ENCODE data around the gene ARL13B. TPM values are rescaled to one million over a fixed set of nuclear protein-coding genes. Genes with fewer than 3 reads are reported as not detected.

Gene ARL13B
- total and polyA plus RNA-seq, 10 of the 15 experiments (the other 5 are each of a cell fraction or from before 2014, with no cell fraction given), result 3.0 to 10.4 (median 7.9) TPM

DNA sequence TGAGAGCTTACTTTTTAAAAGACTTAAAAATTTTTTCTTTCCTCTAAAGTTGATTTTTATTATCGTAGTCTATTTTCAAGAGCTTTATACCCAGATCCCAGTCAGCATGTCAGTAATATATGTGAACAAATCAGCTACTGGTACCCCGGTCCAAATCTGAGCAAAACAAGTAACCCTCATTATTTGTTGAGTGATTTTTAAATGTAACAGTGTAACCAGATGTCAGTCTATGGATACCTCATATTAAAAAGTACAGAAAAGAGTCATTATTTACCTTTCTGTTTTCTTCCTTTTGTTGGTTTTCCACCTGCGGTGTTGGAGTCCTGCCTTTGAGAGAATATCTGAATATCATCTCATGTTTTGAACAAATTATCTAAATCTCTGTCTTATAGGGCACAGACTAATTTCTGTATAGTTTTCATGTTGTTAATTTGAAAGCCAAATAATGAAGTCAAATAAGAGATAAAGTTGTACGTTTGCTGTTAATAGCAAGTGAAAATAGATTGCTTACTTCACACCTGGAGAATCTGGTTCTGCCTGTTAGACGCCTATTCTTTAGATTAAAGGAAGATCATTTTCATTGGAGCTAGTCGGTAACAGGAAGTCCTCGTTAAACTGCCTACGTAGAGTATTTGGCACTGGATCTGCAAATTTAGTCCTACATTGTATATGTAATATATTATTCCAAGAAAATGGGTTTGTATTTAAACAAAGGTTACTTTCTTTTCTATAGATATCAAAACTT lies 48.3 kb downstream of the ARL13B start, which contains the start of gene STX19:
Gene STX19, minus strand, starts transcription at position 505 of the 745 bp plus-strand sequence. CDS start 13,328 bp downstream, outside the sequence.
- H3K27ac ChIP-seq (ENCODE audit: control insufficient read depth, insufficient read depth), result no peak within 1 kb of the TSS
- no peaks in the 10 kb centered on the region for H3K9me3 ChIP-seq (replicated peaks; ENCODE audit: control insufficient read depth, insufficient read depth, low read length)
- ATAC-seq, result no peak
- ChIA-PET RAD21 (ENCODE audit: unreplicated experiment) (interaction anchor here (0.9 to 1.0 kb wide), 2 partner anchors 9 to 259 kb away, joined by 3 read pairs; no protein-coding TSS in a partner anchor), CTCF (interaction anchor here (0.8 to 2.1 kb wide), 7 partner anchors 9 to 220 kb away, joined by 3 to 9 read pairs (median 6); no protein-coding TSS in a partner anchor), SMC1A (ENCODE audit: uncharacterized antibody, unreplicated experiment) (interaction anchor here (1.0 to 1.7 kb wide), 5 partner anchors 14 to 42 kb away, joined by 3 to 7 read pairs (median 4); partner anchors contain the start of gene NSUN3), POLR2A (no interaction called here)
- no peaks in the 10 kb centered on the region for H3K79me2 ChIP-seq (ENCODE audit: control insufficient read depth, insufficient read depth, low read length)
- in situ Hi-C loops (cut with MboI), result no loop called here
- intact Hi-C loops (cut with micrococcal nuclease; ENCODE audit: unreplicated experiment), result no loop called here
- no peaks in the 10 kb centered on the region for H3K4me1 ChIP-seq (ENCODE audit: control insufficient read depth, insufficient read depth, low read length)
- no peak for DNase-seq (ENCODE audit: low read depth, low spot score)
- no peak within 1 kb of the TSS for H3K9ac ChIP-seq (ENCODE audit: control insufficient read depth, insufficient read depth, low read length)
- no peaks in the 10 kb centered on the region for H3K36me3 ChIP-seq (ENCODE audit: control insufficient read depth in 2 of 2, insufficient read depth in 2 of 2, low read length in 1 of 2)
- H3K4me2 ChIP-seq (ENCODE audit: control insufficient read depth, insufficient read depth), result no peak within 1 kb of the TSS
- WGBS (ENCODE audit: insufficient coverage, insufficient replicate concordance, low lambda C conversion rate, missing lambda C conversion rate), result 91% methylated on average over 8 of the region's 8 CpGs
- BruUV-seq (replicated peaks), result no TSS peak
- TF ChIP-seq KAT2A (conservative IDR thresholded peaks at IDR 0.05; ENCODE audit: control insufficient read depth, low read depth, low read length), result no peak
- TF ChIP-seq YBX1 (IDR thresholded peaks at IDR 0.05), result no peak
- TF ChIP-seq CBFB (IDR thresholded peaks at IDR 0.05; ENCODE audit: low read depth), result no peak
- TF ChIP-seq, protein P1, sequence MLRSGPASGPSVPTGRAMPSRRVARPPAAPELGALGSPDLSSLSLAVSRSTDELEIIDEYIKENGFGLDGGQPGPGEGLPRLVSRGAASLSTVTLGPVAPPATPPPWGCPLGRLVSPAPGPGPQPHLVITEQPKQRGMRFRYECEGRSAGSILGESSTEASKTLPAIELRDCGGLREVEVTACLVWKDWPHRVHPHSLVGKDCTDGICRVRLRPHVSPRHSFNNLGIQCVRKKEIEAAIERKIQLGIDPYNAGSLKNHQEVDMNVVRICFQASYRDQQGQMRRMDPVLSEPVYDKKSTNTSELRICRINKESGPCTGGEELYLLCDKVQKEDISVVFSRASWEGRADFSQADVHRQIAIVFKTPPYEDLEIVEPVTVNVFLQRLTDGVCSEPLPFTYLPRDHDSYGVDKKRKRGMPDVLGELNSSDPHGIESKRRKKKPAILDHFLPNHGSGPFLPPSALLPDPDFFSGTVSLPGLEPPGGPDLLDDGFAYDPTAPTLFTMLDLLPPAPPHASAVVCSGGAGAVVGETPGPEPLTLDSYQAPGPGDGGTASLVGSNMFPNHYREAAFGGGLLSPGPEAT (IDR thresholded peaks at IDR 0.05; ENCODE audit: low read depth), result no peak
- TF ChIP-seq, protein P2, sequence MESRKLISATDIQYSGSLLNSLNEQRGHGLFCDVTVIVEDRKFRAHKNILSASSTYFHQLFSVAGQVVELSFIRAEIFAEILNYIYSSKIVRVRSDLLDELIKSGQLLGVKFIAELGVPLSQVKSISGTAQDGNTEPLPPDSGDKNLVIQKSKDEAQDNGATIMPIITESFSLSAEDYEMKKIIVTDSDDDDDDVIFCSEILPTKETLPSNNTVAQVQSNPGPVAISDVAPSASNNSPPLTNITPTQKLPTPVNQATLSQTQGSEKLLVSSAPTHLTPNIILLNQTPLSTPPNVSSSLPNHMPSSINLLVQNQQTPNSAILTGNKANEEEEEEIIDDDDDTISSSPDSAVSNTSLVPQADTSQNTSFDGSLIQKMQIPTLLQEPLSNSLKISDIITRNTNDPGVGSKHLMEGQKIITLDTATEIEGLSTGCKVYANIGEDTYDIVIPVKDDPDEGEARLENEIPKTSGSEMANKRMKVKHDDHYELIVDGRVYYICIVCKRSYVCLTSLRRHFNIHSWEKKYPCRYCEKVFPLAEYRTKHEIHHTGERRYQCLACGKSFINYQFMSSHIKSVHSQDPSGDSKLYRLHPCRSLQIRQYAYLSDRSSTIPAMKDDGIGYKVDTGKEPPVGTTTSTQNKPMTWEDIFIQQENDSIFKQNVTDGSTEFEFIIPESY (IDR thresholded peaks at IDR 0.05), result no peak
- TF ChIP-seq ZNF24 (IDR thresholded peaks at IDR 0.05), result no peak
- TF ChIP-seq POLR2AphosphoS5 (IDR thresholded peaks at IDR 0.05; ENCODE audit: low read length), result no peak
- no peak for FAIRE-seq
- H3K4me3 ChIP-seq, result no peak within 1 kb of the TSS
- no peaks in the 10 kb centered on the region for H3K27me3 ChIP-seq (replicated peaks in 1 of 2; ENCODE audit: control insufficient read depth in 2 of 2, insufficient read depth in 2 of 2, low read length in 1 of 2)
- H2AFZ ChIP-seq (ENCODE audit: control insufficient read depth, low read depth, low read length), result no peak within 1 kb of the TSS
- H4K20me1 ChIP-seq (ENCODE audit: control insufficient read depth, insufficient read depth), result no peaks in the 10 kb centered on the region
